Prostate gland (tissue), 2 donors: ENCODE results near the gene PPP3R2.

Source experiments
- CTCF ChIP-seq, 4 experiments: fragments of 200-600 bp in 2 of 4; fragments of 450-650 bp in 2 of 4; sonication (generic) in 2 of 4; IDR thresholded peaks; 1 replicate in 3 of 4; 2 replicates in 1 of 4; pipeline ENCODE4 v1.5.1; 2016 to 2019; ENCODE audit warnings: antibody characterized with exemption in 4 of 4, mild to moderate bottlenecking in 2 of 4, moderate library complexity in 2 of 4
- POLR2AphosphoS5 ChIP-seq: sonication (generic); formaldehyde crosslinking; IDR thresholded peaks from one replicate; pipeline ENCODE4 v1.6.1; 2017; ENCODE audit warnings: antibody characterized with exemption

- TF ChIP-seq CTCF (IDR thresholded peaks at IDR 0.05) = no peak
- TF ChIP-seq POLR2AphosphoS5 = no peak
Measured at GRCh38 chr9:101604296-101604695, 9.5 kb upstream of the PPP3R2 start.
